HepG2 (cell line): Measurements from ENCODE around the gene SRC. TPM values are rescaled to one million over a fixed set of nuclear protein-coding genes. Genes with fewer than 3 reads are reported as not detected.

Experiments
- CAMTA2 ChIP-seq: sonication (generic); formaldehyde crosslinking; IDR thresholded peaks from 2 replicates; pipeline ENCODE4 v1.4.0; 2020; ENCODE audit warnings: mild to moderate bottlenecking, missing genetic modification reagents, borderline replicate concordance
- CENPT ChIP-seq: sonication (generic); formaldehyde crosslinking; IDR thresholded peaks from 2 replicates; pipeline ENCODE4 v1.8.0; 2022; ENCODE audit warnings: low read depth, mild to moderate bottlenecking, moderate library complexity, missing genetic modification reagents
- HOXA3 ChIP-seq: sonication (generic); formaldehyde crosslinking; IDR thresholded peaks from 2 replicates; pipeline ENCODE4 v1.5.0; 2020; ENCODE audit warnings: missing genetic modification reagents
- PCBP2 ChIP-seq: fragments of 200-400 bp; formaldehyde crosslinking; optimal IDR thresholded peaks from 2 replicates; pipeline ENCODE3; 2018; ENCODE audit warnings: low read length, low read depth; ENCODE audit not compliant: poor library complexity, severe bottlenecking
- RBM39 ChIP-seq: fragments of 200-400 bp; formaldehyde crosslinking; IDR thresholded peaks from one replicate; pipeline ENCODE4 v1.6.1; 2018; ENCODE audit warnings: antibody characterized with exemption, mild to moderate bottlenecking, low read depth, low read length; ENCODE audit not compliant: poor library complexity, severe bottlenecking
- RFXANK ChIP-seq: IDR thresholded peaks from 2 replicates; pipeline ENCODE4 v1.6.1; 2016
- SPEN ChIP-seq: sonication (generic); formaldehyde crosslinking; IDR thresholded peaks from 2 replicates; pipeline ENCODE4 v1.5.1; 2020; ENCODE audit warnings: low read depth, mild to moderate bottlenecking, missing genetic modification reagents
- ZNF235 ChIP-seq: sonication (generic); formaldehyde crosslinking; IDR thresholded peaks from 2 replicates; pipeline ENCODE4 v1.8.1; 2023; ENCODE audit warnings: mild to moderate bottlenecking, missing genetic modification reagents, borderline replicate concordance
- ZNF326 ChIP-seq: sonication (generic); formaldehyde crosslinking; IDR thresholded peaks from 2 replicates; pipeline ENCODE4 v1.4.0; 2020; ENCODE audit warnings: missing genetic modification reagents, borderline replicate concordance
- ZNF431 ChIP-seq: sonication (generic); formaldehyde crosslinking; IDR thresholded peaks from 2 replicates; pipeline ENCODE4 v1.9.0; 2022; ENCODE audit warnings: missing genetic modification reagents, low read depth, mild to moderate bottlenecking, borderline replicate concordance
- ZNF530 ChIP-seq: sonication (generic); formaldehyde crosslinking; IDR thresholded peaks from 2 replicates; pipeline ENCODE4 v1.5.0; 2020; ENCODE audit warnings: low read depth, mild to moderate bottlenecking, missing genetic modification reagents
- ZNF558 ChIP-seq: sonication (generic); formaldehyde crosslinking; IDR thresholded peaks from 2 replicates; pipeline ENCODE4 v1.9.0; 2022; ENCODE audit warnings: mild to moderate bottlenecking, missing genetic modification reagents, borderline replicate concordance
- ZNF564 ChIP-seq: sonication (generic); formaldehyde crosslinking; IDR thresholded peaks from 2 replicates; pipeline ENCODE4 v1.8.1; 2023; ENCODE audit warnings: mild to moderate bottlenecking, missing genetic modification reagents
- ZNF790 ChIP-seq: sonication (generic); formaldehyde crosslinking; IDR thresholded peaks from 2 replicates; pipeline ENCODE4 v1.8.0; 2022; ENCODE audit warnings: missing genetic modification reagents, mild to moderate bottlenecking, borderline replicate concordance
- ZSCAN25 ChIP-seq: sonication (generic); formaldehyde crosslinking; IDR thresholded peaks from 2 replicates; pipeline ENCODE4 v1.8.0; 2022; ENCODE audit warnings: mild to moderate bottlenecking, missing genetic modification reagents
- polyA plus RNA-seq, 8 experiments: library from polyadenylated mRNA; depleted of rRNA in 3 of 8; stranded (reverse) in 7 of 8; unstranded in 1 of 8; fragments of >200 nt; fragmentation: Illumina TruSeq in 4 of 8; extraction: Trizol in 4 of 8; gene quantifications; 2 replicates each; pipeline versions ENCODE4 v1.2.1 to v1.2.3, GENCODE V29; 2011 to 2016; ENCODE audit warnings: low read depth in 4 of 8, missing spikeins in 1 of 8, mixed read lengths in 1 of 8; ENCODE audit not compliant: insufficient read depth in 1 of 8
- total RNA-seq, 5 experiments: library from RNA; depleted of rRNA; stranded (reverse); fragments of >200 nt; fragmentation: Illumina TruSeq; extraction: Trizol; gene quantifications; 2 replicates each; pipeline ENCODE4 v1.2.3, GENCODE V29; 2016; ENCODE audit warnings: low read depth in 1 of 5
- TF ChIP-seq, protein P1 (sequence below): sonication (generic); formaldehyde crosslinking; IDR thresholded peaks from 2 replicates; pipeline ENCODE4 v1.4.0; 2020; ENCODE audit warnings: missing genetic modification reagents
- TF ChIP-seq, protein P2 (sequence below): sonication (generic); formaldehyde crosslinking; IDR thresholded peaks from 2 replicates; pipeline ENCODE4 v1.9.0; 2021; ENCODE audit warnings: missing genetic modification reagents, mild to moderate bottlenecking, borderline replicate concordance
- TF ChIP-seq, protein P3 (sequence below): sonication (generic); formaldehyde crosslinking; IDR thresholded peaks from 2 replicates; pipeline ENCODE4 v1.9.0; 2021; ENCODE audit warnings: missing genetic modification reagents, borderline replicate concordance
- TF ChIP-seq, protein P4 (sequence below): sonication (generic); formaldehyde crosslinking; IDR thresholded peaks from 2 replicates; pipeline ENCODE4 v1.5.0; 2020; ENCODE audit warnings: mild to moderate bottlenecking, missing genetic modification reagents

SRC gene
- total and polyA plus RNA-seq, 2 of the 13 experiments (the other 11 are each of a cell fraction or from before 2014, with no cell fraction given): 54.7 to 192 TPM

DNA sequence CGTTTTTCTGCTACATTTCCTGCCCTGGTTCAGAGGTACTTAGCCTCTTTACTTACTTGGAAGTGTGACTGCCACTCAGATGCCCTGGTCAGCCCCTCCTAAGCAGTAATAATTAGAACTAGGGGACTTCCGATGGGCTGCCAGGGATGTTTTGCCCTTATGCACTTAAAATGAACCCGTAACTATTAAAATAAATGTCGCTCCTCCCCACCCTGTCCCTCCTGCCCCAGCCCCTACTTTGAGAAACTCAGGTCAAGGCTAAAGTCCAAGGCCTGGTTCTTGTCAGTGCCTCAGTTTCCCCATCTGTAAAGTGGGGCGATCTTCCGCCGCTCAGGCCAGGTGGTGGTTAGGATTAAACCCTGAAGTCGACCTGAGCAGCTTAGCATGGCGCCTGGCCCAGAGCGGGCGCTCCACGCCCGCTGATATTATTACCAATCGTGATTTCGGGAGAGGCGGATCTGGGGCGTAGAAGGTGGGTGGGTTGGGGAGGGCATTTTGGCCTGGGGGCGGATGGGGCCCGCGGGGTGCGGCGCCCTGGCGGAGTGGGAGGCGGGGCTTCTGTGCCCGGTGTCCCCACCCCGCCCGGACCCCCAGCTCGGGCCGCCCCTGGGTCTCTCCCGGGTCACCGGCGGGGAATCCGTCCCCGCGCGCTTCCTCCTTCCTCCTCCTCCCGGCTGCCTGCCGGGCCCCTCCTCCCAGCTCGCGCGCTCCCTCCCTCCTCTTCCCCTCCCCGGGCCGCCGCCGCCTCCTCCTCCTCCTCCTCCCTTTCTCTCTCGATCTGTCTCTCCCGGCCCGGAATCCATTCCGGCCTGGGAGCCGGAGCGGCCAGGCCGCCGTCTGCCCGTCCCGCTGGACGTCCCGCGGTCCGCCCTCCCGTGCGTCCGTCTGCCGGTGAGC lies at the start of gene SRC (continued):
- TF ChIP-seq SPEN (peak; percentile 62), RBM39 (peak; percentile 76), ZNF530 (CRISPR knock-in tag) (no peak), ZNF235 (CRISPR knock-in tag) (no peak), CAMTA2 (CRISPR knock-in tag) (no peak), ZNF431 (no peak), ZNF790 (CRISPR knock-in tag) (no peak), ZNF326 (CRISPR knock-in tag) (no peak), HOXA3 (CRISPR knock-in tag) (peak; percentile 73), CENPT (CRISPR knock-in tag) (no peak), PCBP2 (peak; percentile 44), ZNF564 (CRISPR knock-in tag) (peak; percentile 60; the same call in 1 of the 2 replicates), ZSCAN25 (CRISPR knock-in tag) (peak; percentile 86), ZNF558 (0 out of 2 replicates have a peak, but pooled peaks have one; percentile 49), RFXANK (CRISPR knock-in tag) (0 out of 2 replicates have a peak, but pooled peaks have one; percentile 51)
- TF ChIP-seq, protein P1, sequence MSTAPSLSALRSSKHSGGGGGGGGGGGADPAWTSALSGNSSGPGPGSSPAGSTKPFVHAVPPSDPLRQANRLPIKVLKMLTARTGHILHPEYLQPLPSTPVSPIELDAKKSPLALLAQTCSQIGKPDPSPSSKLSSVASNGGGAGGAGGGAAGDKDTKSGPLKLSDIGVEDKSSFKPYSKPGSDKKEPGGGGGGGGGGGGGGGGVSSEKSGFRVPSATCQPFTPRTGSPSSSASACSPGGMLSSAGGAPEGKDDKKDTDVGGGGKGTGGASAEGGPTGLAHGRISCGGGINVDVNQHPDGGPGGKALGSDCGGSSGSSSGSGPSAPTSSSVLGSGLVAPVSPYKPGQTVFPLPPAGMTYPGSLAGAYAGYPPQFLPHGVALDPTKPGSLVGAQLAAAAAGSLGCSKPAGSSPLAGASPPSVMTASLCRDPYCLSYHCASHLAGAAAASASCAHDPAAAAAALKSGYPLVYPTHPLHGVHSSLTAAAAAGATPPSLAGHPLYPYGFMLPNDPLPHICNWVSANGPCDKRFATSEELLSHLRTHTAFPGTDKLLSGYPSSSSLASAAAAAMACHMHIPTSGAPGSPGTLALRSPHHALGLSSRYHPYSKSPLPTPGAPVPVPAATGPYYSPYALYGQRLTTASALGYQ (CRISPR knock-in tag): 0 out of 2 replicates have a peak, but pooled peaks have one; percentile 41
- TF ChIP-seq, protein P2, sequence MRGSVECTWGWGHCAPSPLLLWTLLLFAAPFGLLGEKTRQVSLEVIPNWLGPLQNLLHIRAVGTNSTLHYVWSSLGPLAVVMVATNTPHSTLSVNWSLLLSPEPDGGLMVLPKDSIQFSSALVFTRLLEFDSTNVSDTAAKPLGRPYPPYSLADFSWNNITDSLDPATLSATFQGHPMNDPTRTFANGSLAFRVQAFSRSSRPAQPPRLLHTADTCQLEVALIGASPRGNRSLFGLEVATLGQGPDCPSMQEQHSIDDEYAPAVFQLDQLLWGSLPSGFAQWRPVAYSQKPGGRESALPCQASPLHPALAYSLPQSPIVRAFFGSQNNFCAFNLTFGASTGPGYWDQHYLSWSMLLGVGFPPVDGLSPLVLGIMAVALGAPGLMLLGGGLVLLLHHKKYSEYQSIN (CRISPR knock-in tag): no peak
- TF ChIP-seq, protein P3, sequence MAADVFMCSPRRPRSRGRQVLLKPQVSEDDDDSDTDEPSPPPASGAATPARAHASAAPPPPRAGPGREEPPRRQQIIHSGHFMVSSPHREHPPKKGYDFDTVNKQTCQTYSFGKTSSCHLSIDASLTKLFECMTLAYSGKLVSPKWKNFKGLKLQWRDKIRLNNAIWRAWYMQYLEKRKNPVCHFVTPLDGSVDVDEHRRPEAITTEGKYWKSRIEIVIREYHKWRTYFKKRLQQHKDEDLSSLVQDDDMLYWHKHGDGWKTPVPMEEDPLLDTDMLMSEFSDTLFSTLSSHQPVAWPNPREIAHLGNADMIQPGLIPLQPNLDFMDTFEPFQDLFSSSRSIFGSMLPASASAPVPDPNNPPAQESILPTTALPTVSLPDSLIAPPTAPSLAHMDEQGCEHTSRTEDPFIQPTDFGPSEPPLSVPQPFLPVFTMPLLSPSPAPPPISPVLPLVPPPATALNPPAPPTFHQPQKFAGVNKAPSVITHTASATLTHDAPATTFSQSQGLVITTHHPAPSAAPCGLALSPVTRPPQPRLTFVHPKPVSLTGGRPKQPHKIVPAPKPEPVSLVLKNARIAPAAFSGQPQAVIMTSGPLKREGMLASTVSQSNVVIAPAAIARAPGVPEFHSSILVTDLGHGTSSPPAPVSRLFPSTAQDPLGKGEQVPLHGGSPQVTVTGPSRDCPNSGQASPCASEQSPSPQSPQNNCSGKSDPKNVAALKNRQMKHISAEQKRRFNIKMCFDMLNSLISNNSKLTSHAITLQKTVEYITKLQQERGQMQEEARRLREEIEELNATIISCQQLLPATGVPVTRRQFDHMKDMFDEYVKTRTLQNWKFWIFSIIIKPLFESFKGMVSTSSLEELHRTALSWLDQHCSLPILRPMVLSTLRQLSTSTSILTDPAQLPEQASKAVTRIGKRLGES (CRISPR knock-in tag): 0 out of 2 replicates have a peak, but pooled peaks have one; percentile 14
- TF ChIP-seq, protein P4, sequence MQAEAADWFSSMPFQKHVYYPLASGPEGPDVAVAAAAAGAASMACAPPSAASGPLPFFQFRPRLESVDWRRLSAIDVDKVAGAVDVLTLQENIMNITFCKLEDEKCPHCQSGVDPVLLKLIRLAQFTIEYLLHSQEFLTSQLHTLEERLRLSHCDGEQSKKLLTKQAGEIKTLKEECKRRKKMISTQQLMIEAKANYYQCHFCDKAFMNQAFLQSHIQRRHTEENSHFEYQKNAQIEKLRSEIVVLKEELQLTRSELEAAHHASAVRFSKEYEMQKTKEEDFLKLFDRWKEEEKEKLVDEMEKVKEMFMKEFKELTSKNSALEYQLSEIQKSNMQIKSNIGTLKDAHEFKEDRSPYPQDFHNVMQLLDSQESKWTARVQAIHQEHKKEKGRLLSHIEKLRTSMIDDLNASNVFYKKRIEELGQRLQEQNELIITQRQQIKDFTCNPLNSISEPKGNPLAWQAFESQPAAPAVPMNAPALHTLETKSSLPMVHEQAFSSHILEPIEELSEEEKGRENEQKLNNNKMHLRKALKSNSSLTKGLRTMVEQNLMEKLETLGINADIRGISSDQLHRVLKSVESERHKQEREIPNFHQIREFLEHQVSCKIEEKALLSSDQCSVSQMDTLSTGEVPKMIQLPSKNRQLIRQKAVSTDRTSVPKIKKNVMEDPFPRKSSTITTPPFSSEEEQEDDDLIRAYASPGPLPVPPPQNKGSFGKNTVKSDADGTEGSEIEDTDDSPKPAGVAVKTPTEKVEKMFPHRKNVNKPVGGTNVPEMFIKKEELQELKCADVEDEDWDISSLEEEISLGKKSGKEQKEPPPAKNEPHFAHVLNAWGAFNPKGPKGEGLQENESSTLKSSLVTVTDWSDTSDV (CRISPR knock-in tag): peak; percentile 78; the same call in 1 of the 2 replicates
